K562 (cell line): ENCODE results near the gene MYADM. TPM values are rescaled to one million over a fixed set of nuclear protein-coding genes. Genes with fewer than 3 reads are reported as not detected.
A peak's percentile ranks its signal among the peaks of the same experiment; 100 is the strongest.

Experiments used
- ATF1 ChIP-seq, 2 experiments: fragments of 450-650 bp in 1 of 2; IDR thresholded peaks; 2 replicates each; pipeline ENCODE4 v1.6.1; 2016; ENCODE audit warnings: missing compliant biosample characterization in 1 of 2, missing genetic modification characterization in 1 of 2
- ATF7 ChIP-seq: fragments of 450-650 bp; IDR thresholded peaks from 2 replicates; pipeline ENCODE4 v1.7.1; 2014; ENCODE audit warnings: mild to moderate bottlenecking, moderate library complexity
- CREB3L1 ChIP-seq: fragments of 450-650 bp; IDR thresholded peaks from 2 replicates; pipeline ENCODE4 v1.6.1; 2014; ENCODE audit warnings: low read depth, mild to moderate bottlenecking, moderate library complexity, borderline replicate concordance
- DMBX1 ChIP-seq: fragments of 250-450 bp; sonication (Bioruptor Pico); IDR thresholded peaks from 2 replicates; pipeline ENCODE4 v1.8.0; 2022; ENCODE audit warnings: inconsistent platforms, mild to moderate bottlenecking, moderate library complexity, borderline replicate concordance
- HMBOX1 ChIP-seq: sonication (generic); IDR thresholded peaks from 2 replicates; pipeline ENCODE4 v1.6.1; 2016
- HNRNPH1 ChIP-seq: fragments of 200-400 bp; formaldehyde crosslinking; optimal IDR thresholded peaks from 2 replicates; pipeline ENCODE3; 2017; ENCODE audit warnings: low read depth, mild to moderate bottlenecking, low read length, moderate library complexity
- MCM2 ChIP-seq: fragments of 450-650 bp; IDR thresholded peaks from 2 replicates; pipeline ENCODE4 v1.6.1; 2017; ENCODE audit warnings: low read depth, mild to moderate bottlenecking
- MCM5 ChIP-seq: fragments of 450-650 bp; IDR thresholded peaks from 2 replicates; pipeline ENCODE4 v1.6.1; 2016; ENCODE audit warnings: low read depth
- MTA3 ChIP-seq: fragments of 450-650 bp; formaldehyde crosslinking; IDR thresholded peaks from 2 replicates; pipeline ENCODE4 v1.6.1; 2017; ENCODE audit warnings: mild to moderate bottlenecking, borderline replicate concordance
- NR2C1 ChIP-seq, 2 experiments: fragments of 450-650 bp; IDR thresholded peaks; 2 replicates each; pipeline ENCODE4 v1.6.1; 2017; ENCODE audit warnings: mild to moderate bottlenecking in 2 of 2, antibody characterized with exemption in 1 of 2, inconsistent platforms in 1 of 2, missing compliant biosample characterization in 1 of 2, missing genetic modification characterization in 1 of 2
- POLR2A ChIP-seq: fragments of 450-650 bp; conservative IDR thresholded peaks from 2 replicates; pipeline ENCODE4 v1.6.1; 2016
- POLR2H ChIP-seq: IDR thresholded peaks from 2 replicates; pipeline ENCODE4 v1.6.1; 2016; ENCODE audit warnings: missing genetic modification characterization, low read depth, mild to moderate bottlenecking, control low read depth, missing compliant biosample characterization, moderate library complexity
- PYGO2 ChIP-seq: fragments of 450-650 bp; IDR thresholded peaks from 2 replicates; pipeline ENCODE4 v1.6.1; 2016; ENCODE audit warnings: mild to moderate bottlenecking, missing genetic modification characterization, moderate library complexity, missing compliant biosample characterization
- SREBF2 ChIP-seq: sonication (generic); formaldehyde crosslinking; IDR thresholded peaks from 2 replicates; pipeline ENCODE4 v1.4.0; 2020; ENCODE audit warnings: mild to moderate bottlenecking, missing genetic modification reagents
- SRSF3 ChIP-seq: fragments of 200-400 bp; formaldehyde crosslinking; IDR thresholded peaks from 2 replicates; pipeline ENCODE4 v1.6.1; 2016; ENCODE audit warnings: mild to moderate bottlenecking, low read length, moderate library complexity; ENCODE audit not compliant: insufficient read depth
- USF1 ChIP-seq: sonication (generic); formaldehyde crosslinking; IDR thresholded peaks from 2 replicates; pipeline ENCODE4 v1.9.0; 2022; ENCODE audit warnings: mild to moderate bottlenecking, missing genetic modification reagents
- ZNF174 ChIP-seq: fragments of 250-450 bp; sonication (Bioruptor Pico); IDR thresholded peaks from 2 replicates; pipeline ENCODE4 v1.4.0; 2020; ENCODE audit warnings: mild to moderate bottlenecking
- ZNF507 ChIP-seq: conservative IDR thresholded peaks from 2 replicates; pipeline ENCODE4 v1.6.1; 2017; ENCODE audit warnings: missing genetic modification characterization, missing compliant biosample characterization
- ZNF644 ChIP-seq: fragments of 200-800 bp; sonication (Bioruptor generic); IDR thresholded peaks from 2 replicates; pipeline ENCODE4 v1.6.1; 2016; ENCODE audit warnings: low read depth, missing genetic modification characterization, missing compliant biosample characterization
- ZNF740 ChIP-seq, 3 experiments: fragments of 200-800 bp in 1 of 3; sonication (Bioruptor generic) in 1 of 3; sonication (generic) in 1 of 3; formaldehyde crosslinking in 1 of 3; IDR thresholded peaks; 2 replicates each; pipeline versions ENCODE4 v1.6.1 to v1.8.0; 2016 to 2022; ENCODE audit warnings: mild to moderate bottlenecking in 2 of 3, missing compliant biosample characterization in 2 of 3, missing genetic modification characterization in 2 of 3, missing genetic modification reagents in 1 of 3
- ZNF766 ChIP-seq: fragments of 200-800 bp; sonication (Bioruptor generic); conservative IDR thresholded peaks from 2 replicates; pipeline ENCODE4 v1.6.1; 2016; ENCODE audit warnings: missing genetic modification characterization, missing compliant biosample characterization
- ZNF778 ChIP-seq: fragments of 450-650 bp; formaldehyde crosslinking; IDR thresholded peaks from 2 replicates; pipeline ENCODE4 v1.4.0; 2020; ENCODE audit warnings: mild to moderate bottlenecking, moderate library complexity
- polyA plus RNA-seq, 8 experiments: library from polyadenylated mRNA; depleted of rRNA in 4 of 8; stranded (reverse) in 5 of 8; unstranded in 3 of 8; fragments of >200 nt; fragmentation: Nextera tagmentation in 2 of 8; fragmentation: Illumina TruSeq in 1 of 8; extraction: Ambion mirVana in 2 of 8; extraction: Trizol in 1 of 8; gene quantifications; 2 replicates each; pipeline versions ENCODE4 v1.2.1 to v1.2.3, GENCODE V29; 2011 to 2014; ENCODE audit warnings: inconsistent platforms in 1 of 8, missing spikeins in 1 of 8
- total RNA-seq, 7 experiments: library from RNA; depleted of rRNA in 6 of 7; stranded (reverse); fragments of >200 nt in 6 of 7; fragmentation: Illumina TruSeq in 2 of 7; extraction: Trizol in 2 of 7; gene quantifications; 2 replicates each; pipeline versions ENCODE4 v1.2.1 to v1.2.3, GENCODE V29; 2011 to 2021; ENCODE audit warnings: low replicate concordance in 1 of 7

Gene MYADM
- total and polyA plus RNA-seq, 9 of the 15 experiments (the other 6 are each of a cell fraction or from before 2014, with no cell fraction given): 4.5 to 70.3 (median 14.4) TPM

GRCh38 chr19:53881482-53882390 lies 14.1 kb downstream of the MYADM start, which contains the start of gene PRKCG (continued):
- TF ChIP-seq ATF1 (CRISPR knock-in tag; IDR thresholded peaks at IDR 0.05): no peak
- TF ChIP-seq ATF1 (tag; IDR thresholded peaks at IDR 0.05): no peak
- no peak for TF ChIP-seq POLR2A
- TF ChIP-seq USF1 (CRISPR knock-in tag): peak; percentile 38; the same call in 1 of the 2 replicates
- TF ChIP-seq ZNF644 (tag): no peak
- no peak for TF ChIP-seq SRSF3
- TF ChIP-seq PYGO2 (tag): no peak
- no peak for TF ChIP-seq CREB3L1
- TF ChIP-seq MCM5: no peak
- no peak for TF ChIP-seq POLR2H (tag)
- no peak for TF ChIP-seq HNRNPH1
- no peak for TF ChIP-seq DMBX1 (CRISPR knock-in tag)
- TF ChIP-seq ATF7: no peak
- peak; percentile 90 for TF ChIP-seq ZNF740 (CRISPR knock-in tag; IDR thresholded peaks at IDR 0.05)
- no peak; a peak in 2 of 4 replicates for TF ChIP-seq ZNF740 (tag; IDR thresholded peaks at IDR 0.05)
- no peak for TF ChIP-seq ZNF174 (CRISPR knock-in tag)
- no peak for TF ChIP-seq NR2C1 (IDR thresholded peaks at IDR 0.05)
- no peak for TF ChIP-seq NR2C1 (tag; IDR thresholded peaks at IDR 0.05)
- no peak for TF ChIP-seq SREBF2 (CRISPR knock-in tag)
- no peak for TF ChIP-seq ZNF778
- no peak for TF ChIP-seq ZNF766 (CRISPR knock-in tag)
- TF ChIP-seq MTA3: no peak
- TF ChIP-seq MCM2: no peak
- TF ChIP-seq HMBOX1: no peak
- no peak for TF ChIP-seq ZNF507 (tag)
